HG03432 (cell line): ENCODE data around the gene FOXF1.
A peak's percentile ranks its signal among the peaks of the same experiment; 100 is the strongest.

Experiments used
- ATAC-seq: cut with Tn5 transposase; IDR thresholded peaks from one replicate; pipeline ENCODE4 v1.9.1; 2021; ENCODE audit warnings: mild to moderate bottlenecking, moderate library complexity; ENCODE audit not compliant: unreplicated experiment

The FOXF1 gene

DNA sequence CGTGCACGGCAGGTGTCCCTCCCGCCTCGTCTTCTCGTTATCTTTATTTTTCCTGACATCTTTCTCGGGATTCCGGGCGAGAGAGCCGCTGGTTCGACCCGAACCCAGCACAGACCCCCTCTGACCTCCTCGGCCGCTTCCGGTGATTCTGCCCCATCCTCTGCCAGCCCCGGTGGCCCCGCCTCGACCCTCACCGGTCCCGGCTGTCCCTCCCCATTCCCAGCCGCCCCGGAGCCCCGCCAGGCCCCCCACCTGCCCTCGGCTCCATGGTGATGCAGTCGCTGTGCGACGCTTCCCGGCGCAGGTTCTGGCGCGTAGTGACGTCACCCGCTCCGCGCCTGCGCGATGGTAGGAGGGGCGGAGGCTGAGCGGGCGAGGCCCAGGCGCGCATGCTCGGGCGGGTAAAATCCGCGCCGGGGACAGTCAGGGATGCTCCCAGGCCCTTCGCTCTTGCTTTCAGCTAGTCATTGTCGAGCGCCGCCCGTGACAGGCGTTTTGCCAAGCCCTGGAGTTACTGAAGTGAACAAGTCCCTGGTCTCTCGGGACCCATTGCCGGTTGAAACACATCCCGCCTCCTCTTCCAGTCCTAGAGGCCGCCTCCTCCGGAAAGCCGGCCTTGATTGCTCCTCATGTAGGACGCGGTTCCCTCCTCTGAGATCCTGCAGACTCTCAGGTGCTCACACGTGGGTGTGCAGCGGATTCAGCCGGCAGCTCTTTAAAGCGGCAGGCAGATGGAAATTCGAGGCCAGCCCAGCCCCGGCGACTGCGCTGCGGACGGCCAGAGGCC is 44.8 kb downstream of the FOXF1 start, which contains the start of gene MTHFSD:
Gene MTHFSD (minus strand): TSS at position 319 of the 787 bp plus-strand sequence. CDS start 51 bp downstream, at position 268.
- ATAC-seq: peak; percentile 82

GRCh38 chr16:86555704-86556075 is 45.4 kb downstream of the FOXF1 start:
- ATAC-seq: no peak

DNA sequence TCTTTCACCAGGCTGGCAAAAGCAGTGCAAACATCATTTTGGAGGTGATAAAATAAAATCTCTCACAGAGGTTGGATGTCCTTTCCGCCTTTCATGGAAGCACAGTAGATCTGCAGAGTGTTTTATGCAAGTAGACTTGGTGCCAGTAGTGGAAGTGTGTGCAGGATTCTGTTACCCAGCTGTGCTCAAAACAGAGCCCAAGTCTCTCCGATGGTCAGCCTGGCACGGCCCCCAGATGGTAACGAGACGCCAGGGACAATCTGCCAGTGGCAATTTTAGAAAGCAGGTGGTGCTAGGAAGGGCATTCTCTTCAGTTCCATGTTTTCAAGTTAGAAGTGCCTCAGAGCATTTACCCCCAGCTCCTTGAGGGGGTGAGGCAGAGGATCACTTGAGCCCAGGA is 46.2 kb downstream of the FOXF1 start:
- ATAC-seq: no peak

GRCh38 chr16:86557587-86557986 is 47.3 kb downstream of the FOXF1 start:
- no peak for ATAC-seq

DNA sequence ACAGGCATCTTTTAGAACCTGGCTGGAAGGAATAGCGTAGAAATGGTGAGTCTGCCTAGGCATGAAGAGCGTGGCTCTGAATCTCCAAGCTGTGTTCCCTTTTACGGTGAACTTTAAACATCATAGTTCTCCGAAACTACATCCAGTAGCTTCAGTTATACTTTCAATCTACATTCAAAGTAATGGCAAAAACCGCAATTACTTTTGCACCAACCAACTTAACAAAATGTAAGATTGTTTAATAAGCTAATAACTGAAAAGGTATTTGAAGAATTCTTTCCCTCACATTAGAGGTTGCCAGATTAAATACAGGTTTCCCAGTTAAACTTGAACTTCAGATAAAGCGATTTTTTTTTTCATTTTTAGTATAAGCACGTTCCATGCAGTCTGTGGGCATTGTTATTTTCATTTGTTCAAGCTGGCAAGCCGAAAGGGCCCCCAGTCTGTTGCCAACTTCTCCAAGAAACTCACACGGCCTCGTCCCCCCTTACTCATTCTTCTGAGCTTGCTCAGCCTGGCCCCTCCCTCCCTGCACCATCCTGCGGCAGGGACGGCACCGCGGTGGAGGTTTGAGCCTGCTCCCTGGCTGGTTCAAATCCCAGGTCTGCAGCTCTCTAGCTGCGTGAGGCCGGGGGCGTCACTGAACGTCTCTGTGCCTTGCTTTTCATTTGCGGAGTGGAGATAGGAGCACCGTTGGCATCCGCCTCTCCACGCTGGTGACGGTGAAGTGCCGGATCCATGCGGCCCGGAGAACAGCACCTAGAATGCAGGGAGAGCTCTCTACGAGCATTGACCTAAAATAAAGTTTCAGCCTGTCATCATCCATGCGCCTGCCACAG is 48.2 kb downstream of the FOXF1 start:
- no peak for ATAC-seq

DNA sequence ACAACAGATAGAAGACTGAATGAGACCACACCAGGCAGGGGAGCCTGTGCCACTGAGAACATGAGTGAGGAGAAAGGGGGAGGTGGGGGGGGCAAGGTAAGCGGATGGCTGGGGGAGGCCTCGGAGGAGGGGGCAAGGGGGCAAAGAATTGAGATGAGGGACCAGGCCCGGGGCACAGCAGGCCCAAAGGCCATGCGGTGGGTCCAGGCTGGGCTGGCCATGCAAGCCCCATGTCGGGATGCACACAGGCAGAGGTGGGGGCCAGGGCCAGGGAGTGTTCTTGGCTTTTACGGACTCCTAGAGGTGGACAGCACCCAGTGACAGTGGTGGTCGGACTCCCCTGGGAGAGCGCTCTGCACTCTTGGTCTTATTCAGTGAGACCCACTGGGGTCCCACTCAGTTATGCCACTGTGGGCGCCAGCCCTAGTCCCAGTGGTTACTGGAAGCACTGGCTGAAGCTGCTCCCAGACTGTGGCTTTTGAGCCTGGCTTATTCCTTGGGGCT is 49.5 kb downstream of the FOXF1 start:
- ATAC-seq: no peak

DNA sequence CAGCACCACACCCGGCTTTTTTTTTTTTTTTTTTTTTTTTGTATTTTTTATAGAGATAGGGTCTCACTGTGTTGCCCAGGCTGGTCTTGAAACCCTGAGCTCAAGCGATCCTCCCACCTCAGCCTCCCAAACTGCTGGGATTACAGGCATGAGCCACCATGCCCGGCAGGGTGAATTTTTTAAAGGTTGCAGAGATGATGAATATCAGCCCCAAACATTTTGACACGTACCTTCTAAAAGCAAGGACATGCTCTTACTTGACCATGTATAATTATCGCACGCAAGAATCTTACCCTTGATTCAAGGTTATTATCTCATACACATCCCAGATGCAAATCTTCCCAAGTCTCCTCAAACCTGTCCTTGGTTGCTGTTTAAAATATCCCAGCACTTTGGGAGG is 52.0 kb downstream of the FOXF1 start:
- ATAC-seq: no peak

DNA sequence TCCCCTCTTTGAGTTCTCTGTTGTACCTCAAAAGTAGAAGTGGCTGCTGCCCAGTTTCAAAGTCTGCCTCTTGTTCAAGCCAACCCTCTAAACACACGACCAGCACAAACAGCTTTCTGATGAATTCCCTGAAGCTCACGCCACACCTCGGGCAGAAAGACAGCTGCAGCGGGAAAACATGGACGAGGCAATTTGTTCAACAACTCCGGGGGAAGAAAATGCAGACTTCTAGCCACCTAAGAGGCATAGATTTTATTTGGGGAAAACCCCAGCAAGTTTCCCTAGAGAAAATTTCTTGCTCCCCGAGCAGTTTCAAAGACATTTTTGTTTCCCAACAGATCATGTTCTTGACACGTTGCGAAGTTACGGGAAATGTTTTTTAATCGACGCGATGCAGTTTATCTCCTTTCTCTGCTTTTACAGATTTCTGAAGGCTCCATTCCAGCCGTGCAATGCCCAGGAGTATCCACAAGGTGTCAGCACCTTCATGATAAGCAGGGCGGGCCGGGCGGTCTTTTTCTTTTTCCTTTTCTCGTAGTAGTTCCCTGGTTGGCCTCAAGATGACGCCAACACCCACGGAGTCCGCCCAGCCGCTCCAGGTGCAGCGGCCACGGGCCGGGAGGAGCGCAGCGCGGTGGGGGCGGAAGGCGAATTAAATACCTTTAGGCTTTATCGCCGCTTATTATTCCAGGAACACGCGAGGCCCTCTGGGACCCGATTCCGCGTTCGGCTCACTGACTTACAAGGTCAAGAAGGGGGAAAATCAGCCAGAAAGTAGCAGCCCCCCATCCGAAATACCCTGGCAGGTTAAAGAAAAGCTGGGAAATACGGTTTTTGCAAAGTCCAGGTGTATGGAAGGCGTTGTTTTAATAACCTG is 53.4 kb downstream of the FOXF1 start:
- peak; percentile 72 for ATAC-seq
